Gastrocnemius medialis (tissue), 4 donors: ENCODE data around the gene CDCA8. TPM values are rescaled to one million over a fixed set of nuclear protein-coding genes. Genes with fewer than 3 reads are reported as not detected.

ENCODE experiments used
- ATAC-seq, 2 donors: fragments of 150-250 bp; one replicate each; pipeline ENCODE4 v1.9.1; 2016
- DNase-seq, 2 donors: peaks; one replicate each; pipeline ENCODE4 v3.0.0-alpha.2; 2019
- H3K27ac ChIP-seq, 4 donors: fragments of 200-600 bp; sonication (generic); 1 replicate in 1 of 4; 2 replicates in 3 of 4; pipeline ENCODE4 v1.5.1; 2016 to 2018; ENCODE audit warnings: mild to moderate bottlenecking in 2 of 4, moderate library complexity in 1 of 4
- H3K27me3 ChIP-seq, 3 donors: fragments of 200-600 bp; sonication (generic) in 2 of 3; 1 replicate in 1 of 3; 2 replicates in 2 of 3; pipeline versions ENCODE4 v1.5.1 to v1.6.0; 2016 to 2019; ENCODE audit warnings: mild to moderate bottlenecking in 1 of 3, moderate library complexity in 1 of 3
- H3K36me3 ChIP-seq, 2 donors: fragments of 200-600 bp; sonication (generic) in 1 of 2; one replicate each; pipeline ENCODE4 v1.5.1; 2017 to 2018
- H3K4me1 ChIP-seq, 2 donors: fragments of 200-600 bp; sonication (generic) in 1 of 2; one replicate each; pipeline ENCODE4 v1.5.1; 2016 to 2017; ENCODE audit warnings: mild to moderate bottlenecking in 2 of 2
- H3K4me3 ChIP-seq, 4 donors: fragments of 200-600 bp; sonication (generic) in 3 of 4; 1 replicate in 1 of 4; 2 replicates in 3 of 4; pipeline ENCODE4 v1.5.1; 2016 to 2019; ENCODE audit warnings: mild to moderate bottlenecking in 2 of 4
- H3K9me3 ChIP-seq, 3 donors: fragments of 200-600 bp; sonication (generic) in 2 of 3; 1 replicate in 1 of 3; 2 replicates in 2 of 3; pipeline ENCODE4 v1.5.1; 2016 to 2019
- POLR2A ChIP-seq, 2 donors: fragments of 450-650 bp; IDR thresholded peaks; one replicate each; pipeline ENCODE4 v1.6.1; 2017; ENCODE audit warnings: antibody characterized with exemption in 2 of 2, mild to moderate bottlenecking in 2 of 2, moderate library complexity in 2 of 2
- in situ Hi-C, 4 donors: fragments of 200-750 bp; cut with MboI; loops; one replicate each; pipeline versions ENCODE4 v1.15.0 to v1.8.0; 2017; ENCODE audit warnings: low sequenced_read_pairs in 4 of 4
- intact Hi-C: fragments of 100-400 bp; cut with DNase I; formaldehyde crosslinking; loops from one replicate; pipeline ENCODE4 v1.15.1; 2023; ENCODE audit warnings: low total_unique reads
- total RNA-seq, 4 donors: library from RNA; depleted of rRNA; stranded (reverse); fragments of >200 nt; gene quantifications; one replicate each; pipeline versions ENCODE4 v1.1.0 to v1.2.3, GENCODE V29; 2016
- TF ChIP-seq, protein P1 (sequence below), 5 experiments: fragments of 450-650 bp in 3 of 5; fragments of 200-600 bp in 2 of 5; sonication (generic) in 2 of 5; IDR thresholded peaks in 4 of 5; conservative IDR thresholded peaks in 1 of 5; 1 replicate in 4 of 5; 2 replicates in 1 of 5; pipeline ENCODE4 v1.5.1; 2016 to 2019; ENCODE audit warnings: antibody characterized with exemption in 5 of 5, mild to moderate bottlenecking in 3 of 5, moderate library complexity in 3 of 5

Gene CDCA8
- total RNA-seq = 1 to 10 TPM in 1 of 4 donors, under 1 TPM in 2, not detected in 1; 0.46 to 1.5 (median 0.60) TPM

DNA sequence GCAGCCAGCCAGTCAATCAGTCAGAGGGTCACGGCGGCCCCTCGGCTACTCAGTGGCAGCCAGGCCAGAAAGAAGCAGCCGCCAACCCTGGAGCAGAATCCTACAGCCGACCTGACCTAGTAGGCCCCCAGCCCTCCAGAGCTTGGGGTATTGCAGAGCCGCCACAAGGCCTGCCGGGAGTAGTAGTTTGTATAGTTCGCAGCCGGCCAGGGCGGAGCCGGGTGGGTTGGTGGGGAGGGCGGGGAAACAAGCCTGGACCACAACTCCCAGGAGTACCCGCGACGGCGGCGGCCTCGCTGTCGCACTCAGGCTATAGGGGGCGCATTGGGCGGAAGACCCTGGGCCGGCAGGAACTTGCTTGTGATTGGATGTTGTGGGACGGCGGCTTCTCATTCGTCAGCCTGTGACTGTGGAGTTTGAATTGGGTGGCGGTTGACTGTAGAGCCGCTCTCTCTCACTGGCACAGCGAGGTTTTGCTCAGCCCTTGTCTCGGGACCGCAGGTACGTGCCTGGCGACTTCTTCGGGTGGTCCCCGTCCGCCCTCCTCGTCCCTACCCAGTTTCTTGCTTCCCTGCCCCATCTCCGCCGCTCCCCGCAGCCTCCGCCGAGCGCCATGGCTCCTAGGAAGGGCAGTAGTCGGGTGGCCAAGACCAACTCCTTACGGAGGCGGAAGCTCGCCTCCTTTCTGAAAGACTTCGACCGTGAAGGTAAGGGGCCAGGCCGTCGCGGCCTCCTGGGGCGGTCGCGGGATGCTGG is at the start of gene CDCA8:
TSS of gene CDCA8 (plus strand) at position 439 of the 756 bp plus-strand sequence. CDS start at position 614, 175 bp downstream.
- TF ChIP-seq, protein P1, sequence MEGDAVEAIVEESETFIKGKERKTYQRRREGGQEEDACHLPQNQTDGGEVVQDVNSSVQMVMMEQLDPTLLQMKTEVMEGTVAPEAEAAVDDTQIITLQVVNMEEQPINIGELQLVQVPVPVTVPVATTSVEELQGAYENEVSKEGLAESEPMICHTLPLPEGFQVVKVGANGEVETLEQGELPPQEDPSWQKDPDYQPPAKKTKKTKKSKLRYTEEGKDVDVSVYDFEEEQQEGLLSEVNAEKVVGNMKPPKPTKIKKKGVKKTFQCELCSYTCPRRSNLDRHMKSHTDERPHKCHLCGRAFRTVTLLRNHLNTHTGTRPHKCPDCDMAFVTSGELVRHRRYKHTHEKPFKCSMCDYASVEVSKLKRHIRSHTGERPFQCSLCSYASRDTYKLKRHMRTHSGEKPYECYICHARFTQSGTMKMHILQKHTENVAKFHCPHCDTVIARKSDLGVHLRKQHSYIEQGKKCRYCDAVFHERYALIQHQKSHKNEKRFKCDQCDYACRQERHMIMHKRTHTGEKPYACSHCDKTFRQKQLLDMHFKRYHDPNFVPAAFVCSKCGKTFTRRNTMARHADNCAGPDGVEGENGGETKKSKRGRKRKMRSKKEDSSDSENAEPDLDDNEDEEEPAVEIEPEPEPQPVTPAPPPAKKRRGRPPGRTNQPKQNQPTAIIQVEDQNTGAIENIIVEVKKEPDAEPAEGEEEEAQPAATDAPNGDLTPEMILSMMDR (IDR thresholded peaks at IDR 0.05 in 4 of 5, conservative IDR thresholded peaks at IDR 0.05 in 1 of 5) = peak in 3 of 5 experiments; percentile 49 to 68 (median 51)
- TF ChIP-seq POLR2A (IDR thresholded peaks at IDR 0.05) = peak in 1 of 2 donors; percentile 45
- ATAC-seq (peak; percentile 80 to 83), DNase-seq (peak; percentile 97)
- in situ Hi-C loops = loop anchor here in 1 of 4 donors (10.0 kb wide), 1 partner anchor 163 kb away; the partner anchor contains the start of gene MTF1
- Histone ChIP-seq H3K4me1 (peaks cover 28% of the 10 kb centered on the region in 2 donors), H3K27me3 (no peaks in the 10 kb centered on the region), H3K9me3 (no peaks in the 10 kb centered on the region), H3K4me3 (peak within 1 kb of the TSS; percentile 85 to 90 (median 88)), H3K27ac (peak within 1 kb of the TSS; percentile 91 to 96 (median 94)), H3K36me3 (peaks cover 0 to 11% of the 10 kb centered on the region in 2 donors)
- intact Hi-C loops = loop anchor here (2.0 to 10.0 kb wide), 3 partner anchors 117 to 333 kb away; partner anchors contain the start of genes MEAF6 and YRDC

DNA sequence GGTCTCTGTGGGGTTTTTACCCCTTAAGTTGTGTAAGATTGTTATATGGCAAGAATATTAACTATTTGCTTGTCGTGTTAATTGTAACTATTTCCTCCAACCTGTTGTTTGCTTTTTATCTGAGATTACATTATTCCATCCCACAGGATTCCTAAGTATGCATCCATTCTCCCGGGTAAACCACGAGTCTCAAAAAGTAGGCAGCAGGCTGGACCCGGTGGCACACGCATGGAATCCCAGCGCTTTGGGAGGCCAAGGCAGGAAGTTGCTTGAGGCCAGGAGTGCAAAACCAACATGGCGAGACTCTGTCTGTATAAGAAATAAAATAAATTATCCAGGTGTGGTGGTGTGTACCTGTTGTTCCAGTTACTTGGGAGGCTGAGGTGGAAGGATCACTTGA is 45.0 kb upstream of the CDCA8 start:
- TF ChIP-seq POLR2A (IDR thresholded peaks at IDR 0.05) = no peak
- TF ChIP-seq, protein P1 (IDR thresholded peaks at IDR 0.05 in 4 of 5, conservative IDR thresholded peaks at IDR 0.05 in 1 of 5) = no peak
- in situ Hi-C loops = no loop called here
- H3K9me3 ChIP-seq = no peaks in the 10 kb centered on the region
- no peak overlapping the region for H3K4me3 ChIP-seq
- ATAC-seq (no peak), DNase-seq (no peak)
- no peaks in the 10 kb centered on the region for H3K4me1 ChIP-seq
- no peaks in the 10 kb centered on the region for H3K36me3 ChIP-seq
- intact Hi-C loops = no loop called here
- H3K27ac ChIP-seq = no peak overlapping the region
- peaks cover 0 to 11% (median 5%) of the 10 kb centered on the region in 3 donors for H3K27me3 ChIP-seq

DNA sequence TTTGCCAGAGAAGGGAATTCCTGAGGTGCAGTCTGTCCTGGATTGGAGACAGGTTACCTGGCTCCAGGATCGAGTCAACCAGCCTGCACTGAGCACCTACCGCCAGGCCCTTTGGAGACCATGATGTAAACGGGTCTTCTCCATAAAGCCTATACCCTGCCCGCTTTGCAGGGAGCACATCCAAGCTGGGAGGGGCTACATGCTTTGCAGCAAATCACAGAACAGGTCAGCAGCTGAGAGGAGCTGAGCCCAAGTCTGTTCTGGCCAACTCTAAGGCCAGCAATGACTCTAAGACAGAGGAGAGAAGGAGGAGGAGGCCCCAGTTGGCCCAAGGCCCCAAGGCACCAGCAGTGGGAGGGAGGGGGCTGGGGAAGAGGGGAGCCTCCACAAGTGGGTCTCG is 42.1 kb upstream of the CDCA8 start:
- in situ Hi-C loops = no loop called here
- Histone ChIP-seq H3K27ac (no peak overlapping the region), H3K4me1 (no peaks in the 10 kb centered on the region), H3K27me3 (peaks cover 0 to 11% (median 3%) of the 10 kb centered on the region in 3 donors), H3K4me3 (no peak overlapping the region), H3K9me3 (no peaks in the 10 kb centered on the region), H3K36me3 (no peaks in the 10 kb centered on the region)
- intact Hi-C loops = no loop called here
- no peak for DNase-seq
- ATAC-seq = no peak
- TF ChIP-seq POLR2A (IDR thresholded peaks at IDR 0.05) = no peak
- TF ChIP-seq, protein P1 (IDR thresholded peaks at IDR 0.05 in 4 of 5, conservative IDR thresholded peaks at IDR 0.05 in 1 of 5) = no peak

DNA sequence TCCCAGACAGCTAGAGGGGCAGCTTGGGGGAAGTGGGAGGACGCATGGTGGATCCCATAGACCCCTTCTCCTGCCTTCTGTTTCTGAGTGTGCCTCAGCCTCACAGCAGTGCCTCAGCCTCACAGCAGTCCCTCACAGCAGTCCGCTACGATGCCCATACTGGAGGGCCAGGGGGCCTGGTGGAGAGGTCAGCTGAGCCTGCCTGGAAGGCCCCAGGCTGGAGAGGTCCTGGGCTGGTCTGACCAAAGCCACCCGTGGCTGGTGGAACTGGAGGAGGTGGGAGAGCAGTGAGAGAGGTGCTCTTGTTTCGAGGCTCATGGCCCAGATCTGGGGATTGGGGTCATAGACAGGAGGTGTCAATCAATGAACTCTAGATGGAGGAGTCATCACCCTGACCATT is 41.6 kb upstream of the CDCA8 start:
- H3K36me3 ChIP-seq = no peaks in the 10 kb centered on the region
- TF ChIP-seq, protein P1 (IDR thresholded peaks at IDR 0.05 in 4 of 5, conservative IDR thresholded peaks at IDR 0.05 in 1 of 5) = no peak
- no peak for TF ChIP-seq POLR2A (IDR thresholded peaks at IDR 0.05)
- in situ Hi-C loops (no loop called here), intact Hi-C loops (no loop called here)
- DNase-seq (no peak), ATAC-seq (no peak)
- no peaks in the 10 kb centered on the region for H3K4me1 ChIP-seq
- no peaks in the 10 kb centered on the region for H3K9me3 ChIP-seq
- peaks cover 0 to 10% (median 3%) of the 10 kb centered on the region in 3 donors for H3K27me3 ChIP-seq
- H3K4me3 ChIP-seq = no peak overlapping the region
- H3K27ac ChIP-seq = no peak overlapping the region
